HepG2 (cell line): ENCODE data around the gene SAMD8. TPM values are rescaled to one million over a fixed set of nuclear protein-coding genes. Genes with fewer than 3 reads are reported as not detected.

Source experiments
- ATAC-seq: fragments of 200-7000 bp; cut with Tn5 transposase; 3 replicates; pipeline ENCODE4 v1.9.1; 2020; ENCODE audit warnings: mild to moderate bottlenecking, moderate library complexity
- Bru-seq: library from RNA; stranded (reverse); fragments of 400-500 nt; gene quantifications from one replicate; lab custom pipeline; 2021; lab: Mats Ljungman, UMichigan
- BruChase-seq, 2 experiments: library from RNA; stranded (reverse); fragments of 400-500 nt; gene quantifications; one replicate each; lab custom pipeline; 2021; lab: Mats Ljungman, UMichigan
- BruUV-seq: library from RNA; stranded (reverse); fragments of 400-500 nt; replicated peaks from 2 replicates; lab custom pipeline; 2021; lab: Mats Ljungman, UMichigan
- CTCF ChIA-PET: fragments of 300-600 bp; formaldehyde crosslinking; extraction: SDS; loops from one replicate; lab custom pipeline; 2021; ENCODE audit warnings: low total read pairs, inconsistent platforms, low intra/inter-chr PET ratio; lab: Yijun Ruan, JAX
- POLR2A ChIA-PET: fragments of 350-600 bp; sonication (Branson Sonifier 250); formaldehyde crosslinking; loops from one replicate; lab custom pipeline; 2020; ENCODE audit warnings: antibody characterized with exemption, inconsistent platforms; lab: Yijun Ruan, JAX
- DNase-seq: peaks from one replicate; pipeline ENCODE4 v3.0.0-alpha.2; 2015; ENCODE audit warnings: low spot score
- FAIRE-seq: peaks from 3 replicates; lab custom pipeline; 2011; peaks lifted over from hg19 to GRCh38; lab: Jason Lieb, UNC
- H2AFZ ChIP-seq: one replicate; pipeline ENCODE4 v1.6.1; 2011; ENCODE audit warnings: low read length, inconsistent platforms
- H3K27ac ChIP-seq: fragments of 300-600 bp; 3 replicates; pipeline ENCODE4 v1.8.0; 2011; ENCODE audit warnings: mixed run types, mild to moderate bottlenecking, mixed read lengths, low read length, inconsistent platforms; ENCODE audit not compliant: insufficient read depth; ENCODE audit errors: extremely low read length
- H3K27me3 ChIP-seq, 2 experiments: fragments of 200-600 bp in 1 of 2; 2 replicates in 1 of 2; 3 replicates in 1 of 2; pipeline versions ENCODE4 v1.6.0 to v1.8.0; 2011; ENCODE audit warnings: low read length in 2 of 2, mild to moderate bottlenecking in 2 of 2, moderate library complexity in 2 of 2, inconsistent platforms in 1 of 2; ENCODE audit not compliant: insufficient read depth in 2 of 2, control insufficient read depth in 1 of 2
- H3K36me3 ChIP-seq, 2 experiments: fragments of 200-600 bp in 1 of 2; replicated peaks in 1 of 2; 2 replicates in 1 of 2; 3 replicates in 1 of 2; pipeline versions ENCODE4 v1.5.1 to v1.8.0; 2011; ENCODE audit warnings: low read length in 2 of 2, inconsistent platforms in 1 of 2; ENCODE audit not compliant: insufficient read depth in 2 of 2, control insufficient read depth in 1 of 2
- H3K4me1 ChIP-seq: 2 replicates; pipeline ENCODE4 v1.5.1; 2012; ENCODE audit warnings: low read length, inconsistent platforms; ENCODE audit not compliant: insufficient read depth
- H3K4me2 ChIP-seq: 2 replicates; pipeline ENCODE4 v1.6.0; 2011; ENCODE audit warnings: low read depth, low read length, inconsistent platforms
- H3K4me3 ChIP-seq, 3 experiments: fragments of 200-600 bp in 1 of 3; sonication (generic), shearing (Covaris generic) in 1 of 3; replicated peaks in 1 of 3; 2 replicates each; pipeline ENCODE4 v1.5.1; 2011 to 2016; ENCODE audit warnings: low read length in 3 of 3, inconsistent platforms in 2 of 3, low read depth in 2 of 3, mild to moderate bottlenecking in 2 of 3, control low read depth in 1 of 3, mixed read lengths in 1 of 3; ENCODE audit not compliant: insufficient read depth in 1 of 3
- H3K79me2 ChIP-seq: one replicate; pipeline ENCODE4 v1.6.1; 2011; ENCODE audit warnings: low read length, inconsistent platforms; ENCODE audit not compliant: insufficient read depth
- H3K9ac ChIP-seq: 2 replicates; pipeline ENCODE4 v1.6.0; 2011; ENCODE audit warnings: mild to moderate bottlenecking, low read depth, low read length, inconsistent platforms; ENCODE audit not compliant: insufficient read depth
- H3K9me3 ChIP-seq: 2 replicates; pipeline ENCODE4 v1.5.1; 2012; ENCODE audit warnings: mild to moderate bottlenecking, low read length
- H4K20me1 ChIP-seq: 2 replicates; pipeline ENCODE4 v1.6.0; 2011; ENCODE audit warnings: inconsistent platforms, mild to moderate bottlenecking, low read length, moderate library complexity; ENCODE audit not compliant: insufficient read depth
- FOXK1 ChIP-seq: sonication (generic); formaldehyde crosslinking; IDR thresholded peaks from 2 replicates; pipeline ENCODE4 v1.4.0; 2020; ENCODE audit warnings: low read depth, missing genetic modification reagents, borderline replicate concordance
- MTF2 ChIP-seq: sonication (generic); formaldehyde crosslinking; IDR thresholded peaks from 2 replicates; pipeline ENCODE4 v1.5.0; 2020; ENCODE audit warnings: missing genetic modification reagents, borderline replicate concordance
- MXI1 ChIP-seq: IDR thresholded peaks from 3 replicates; pipeline ENCODE4 v1.6.1; 2012; ENCODE audit warnings: low read depth, low read length, inconsistent platforms, borderline replicate concordance
- ZBED4 ChIP-seq: sonication (generic); formaldehyde crosslinking; IDR thresholded peaks from 2 replicates; pipeline ENCODE4 v1.4.0; 2020; ENCODE audit warnings: missing genetic modification reagents, borderline replicate concordance
- ZBTB7B ChIP-seq: sonication (generic); formaldehyde crosslinking; IDR thresholded peaks from 2 replicates; pipeline ENCODE4 v1.4.0; 2020; ENCODE audit warnings: missing genetic modification reagents
- ZNF260 ChIP-seq: sonication (generic); formaldehyde crosslinking; IDR thresholded peaks from 2 replicates; pipeline ENCODE4 v1.4.0; 2020; ENCODE audit warnings: missing genetic modification reagents, low read depth, mild to moderate bottlenecking, borderline replicate concordance
- WGBS: methylation state at CpG from one replicate; pipeline ENCODE4 v1.1.6; 2017; ENCODE audit warnings: low lambda C conversion rate; 5-methylcytosine and 5-hydroxymethylcytosine counted together
- in situ Hi-C: cut with HindIII; loops from 2 replicates; pipeline ENCODE4 v1.10.0; 2017; ENCODE audit warnings: low pct_unique_long_range_greater_than_20kb; ENCODE audit not compliant: extremely low pct_ligation_motif_present
- intact Hi-C: fragments of 100-400 bp; cut with micrococcal nuclease; formaldehyde crosslinking; loops from one replicate; pipeline ENCODE4 v1.10.0; 2022; ENCODE audit not compliant: unreplicated experiment
- long read RNA-seq, 2 experiments: library from RNA in 1 of 2; library from polyadenylated mRNA in 1 of 2; stranded (forward) in 1 of 2; unstranded in 1 of 2; transcript quantifications; one replicate each; pipeline ENCODE4 v2.0.0, GENCODE V29; 2019 to 2022
- polyA minus RNA-seq, 3 experiments: library from RNA; depleted of rRNA, polyadenylated mRNA; stranded (reverse); fragments of >200 nt; gene quantifications; 2 replicates each; pipeline ENCODE4 v1.2.3, GENCODE V29; 2011; ENCODE audit warnings: low replicate concordance in 1 of 3
- polyA plus RNA-seq, 8 experiments: library from polyadenylated mRNA; depleted of rRNA in 3 of 8; stranded (reverse) in 7 of 8; unstranded in 1 of 8; fragments of >200 nt; fragmentation: Illumina TruSeq in 4 of 8; extraction: Trizol in 4 of 8; gene quantifications; 2 replicates each; pipeline versions ENCODE4 v1.2.1 to v1.2.3, GENCODE V29; 2011 to 2016; ENCODE audit warnings: low read depth in 4 of 8, missing spikeins in 1 of 8, mixed read lengths in 1 of 8; ENCODE audit not compliant: insufficient read depth in 1 of 8
- total RNA-seq, 5 experiments: library from RNA; depleted of rRNA; stranded (reverse); fragments of >200 nt; fragmentation: Illumina TruSeq; extraction: Trizol; gene quantifications; 2 replicates each; pipeline ENCODE4 v1.2.3, GENCODE V29; 2016; ENCODE audit warnings: low read depth in 1 of 5
- TF ChIP-seq, protein P1 (sequence below): sonication (generic); IDR thresholded peaks from 2 replicates; pipeline ENCODE4 v1.6.1; 2016; ENCODE audit warnings: low read depth, borderline replicate concordance
- TF ChIP-seq, protein P2 (sequence below): sonication (generic); formaldehyde crosslinking; IDR thresholded peaks from 2 replicates; pipeline ENCODE4 v1.9.0; 2021; ENCODE audit warnings: missing genetic modification reagents, borderline replicate concordance

The SAMD8 gene
- total RNA-seq (2016; rRNA removed; fragmentation: Illumina TruSeq; extraction: Trizol) (10.3 and 10.4 TPM in 2 replicates), polyA plus RNA-seq (2011; rRNA removed) (12.2 and 13.2 TPM in 2 replicates), polyA minus RNA-seq (2011; rRNA and poly(A)+ RNA removed; ENCODE audit: low replicate concordance) (25.6 and 32.5 TPM in 2 replicates), Bru-seq, nascent RNA (percentile 73 among the genes with signal in this experiment), BruChase-seq, experiment 1, labeled RNA remaining after a 6-hour chase (percentile 86 among the genes with signal in this experiment), BruChase-seq, experiment 2, labeled RNA remaining after a 2-hour chase (percentile 77 among the genes with signal in this experiment)
- 10.9 and 13.8 TPM in 2 replicates for total RNA-seq (2016; cell fraction: cytosol; rRNA removed; fragmentation: Illumina TruSeq; extraction: Trizol; ENCODE audit: low read depth)
- 9.3 and 9.8 TPM in 2 replicates for total RNA-seq (2016; cell fraction: insoluble cytoplasmic fraction; rRNA removed; fragmentation: Illumina TruSeq; extraction: Trizol)
- total RNA-seq (2016; cell fraction: membrane; rRNA removed; fragmentation: Illumina TruSeq; extraction: Trizol): 6.0 and 7.3 TPM in 2 replicates
- total RNA-seq (2016; cell fraction: nucleus; rRNA removed; fragmentation: Illumina TruSeq; extraction: Trizol): 10.6 and 11.4 TPM in 2 replicates
- polyA plus RNA-seq (2011; cell fraction: cytosol; rRNA removed): 6.4 and 11.6 TPM in 2 replicates
- polyA plus RNA-seq (2011; cell fraction: nucleus; rRNA removed): 4.3 and 6.7 TPM in 2 replicates
- polyA plus RNA-seq (2012): 6.4 and 6.6 TPM in 2 replicates
- 1.2 and 1.6 TPM in 2 replicates for polyA plus RNA-seq (2016; cell fraction: cytosol; fragmentation: Illumina TruSeq; extraction: Trizol; ENCODE audit: low read depth)
- polyA plus RNA-seq (2016; cell fraction: insoluble cytoplasmic fraction; fragmentation: Illumina TruSeq; extraction: Trizol; ENCODE audit: low read depth): 4.8 and 6.2 TPM in 2 replicates
- 2.2 and 2.8 TPM in 2 replicates for polyA plus RNA-seq (2016; cell fraction: membrane; fragmentation: Illumina TruSeq; extraction: Trizol; ENCODE audit: low read depth)
- 10.1 and 10.4 TPM in 2 replicates for polyA plus RNA-seq (2016; cell fraction: nucleus; fragmentation: Illumina TruSeq; extraction: Trizol; ENCODE audit: insufficient read depth, low read depth)
- polyA minus RNA-seq (2011; cell fraction: cytosol; rRNA and poly(A)+ RNA removed): 14.2 and 18.8 TPM in 2 replicates
- 14.0 and 15.4 TPM in 2 replicates for polyA minus RNA-seq (2011; cell fraction: nucleus; rRNA and poly(A)+ RNA removed)
- long read RNA-seq, experiment 1, partial matches to known transcripts: 1 of 3 reads
- long read RNA-seq, experiment 1, other reads (novel, unspliced or antisense): 0 of 3 reads
- long read RNA-seq, experiment 2, partial matches to known transcripts: 2 of 30 reads
- long read RNA-seq, experiment 2, other reads (novel, unspliced or antisense): 27 of 30 reads

DNA sequence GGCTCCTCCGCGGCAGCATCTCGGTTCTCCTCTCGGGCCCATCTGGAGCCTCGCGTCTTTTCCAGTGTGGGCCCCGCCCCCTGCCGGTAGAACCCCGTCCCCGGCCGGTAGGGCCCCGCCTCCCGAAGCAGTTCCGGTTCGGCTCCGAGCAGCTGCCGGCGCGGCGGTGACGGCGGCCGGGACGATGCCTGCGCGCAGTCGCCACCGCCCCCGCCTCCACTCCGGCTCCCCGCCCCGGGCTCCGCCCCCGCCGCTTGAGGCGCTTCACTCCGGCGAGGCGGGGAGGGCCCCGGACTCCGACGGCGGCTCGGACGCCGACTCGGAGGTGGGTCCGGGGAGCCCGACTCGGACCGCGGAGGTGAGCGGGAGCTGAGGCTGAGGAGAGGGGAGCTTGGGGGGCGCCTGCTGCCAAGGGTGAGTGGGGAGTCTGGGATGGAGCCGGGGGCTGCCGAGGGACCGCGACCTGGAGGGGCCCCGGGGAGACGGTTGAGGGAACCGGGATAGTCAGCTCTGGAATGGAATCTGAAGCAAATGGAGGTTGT lies at the start of gene SAMD8:
TSS of gene SAMD8 (plus strand) at position 292 of the 542 bp plus-strand sequence. CDS start 38,873 bp downstream, outside the sequence.
- peak within 1 kb of the TSS; percentile 92 to 95 (median 94) for H3K4me3 ChIP-seq
- no peaks in the 10 kb centered on the region; a peak in 1 of 5 replicates for H3K27me3 ChIP-seq
- H3K9me3 ChIP-seq: no peaks in the 10 kb centered on the region
- no TSS peak for BruUV-seq
- POLR2A ChIA-PET: interaction anchor here (0.6 to 2.6 kb wide), 7 partner anchors 8 to 126 kb away, joined by 3 to 10 read pairs (median 3); partner anchors contain the start of gene VDAC2
- H3K4me1 ChIP-seq: peaks cover 69% of the 10 kb centered on the region
- peak within 1 kb of the TSS; percentile 84 for H2AFZ ChIP-seq
- in situ Hi-C loops: loop anchor here (5.0 kb wide), 1 partner anchor 121 kb away; no protein-coding TSS in a partner anchor
- DNase-seq (peak; percentile 95), ATAC-seq (peak; percentile 74; the same call in 2 of the 3 replicates), FAIRE-seq (no peak)
- intact Hi-C loops: loop anchor here (5.0 kb wide), 2 partner anchors 76 to 121 kb away; no protein-coding TSS in a partner anchor
- H3K79me2 ChIP-seq: peaks cover 42% of the 10 kb centered on the region
- H3K27ac ChIP-seq: peak within 1 kb of the TSS; percentile 91
- H4K20me1 ChIP-seq: peaks cover 2% of the 10 kb centered on the region; the same call in 1 of the 2 replicates
- H3K4me2 ChIP-seq: peak within 1 kb of the TSS; percentile 83
- H3K9ac ChIP-seq: peak within 1 kb of the TSS; percentile 80
- WGBS: 0% methylated on average over 15 of the region's 61 CpGs
- H3K36me3 ChIP-seq: no peaks in the 10 kb centered on the region; a peak in 1 of 5 replicates
- CTCF ChIA-PET: no interaction called here
- TF ChIP-seq MXI1 (0 out of 3 replicates have a peak, but pooled peaks have one; percentile 16), MTF2 (CRISPR knock-in tag) (no peak), ZBTB7B (peak; percentile 72), ZBED4 (peak; percentile 95; the same call in 1 of the 2 replicates), ZNF260 (CRISPR knock-in tag) (no peak), FOXK1 (no peak)
- TF ChIP-seq, protein P1, sequence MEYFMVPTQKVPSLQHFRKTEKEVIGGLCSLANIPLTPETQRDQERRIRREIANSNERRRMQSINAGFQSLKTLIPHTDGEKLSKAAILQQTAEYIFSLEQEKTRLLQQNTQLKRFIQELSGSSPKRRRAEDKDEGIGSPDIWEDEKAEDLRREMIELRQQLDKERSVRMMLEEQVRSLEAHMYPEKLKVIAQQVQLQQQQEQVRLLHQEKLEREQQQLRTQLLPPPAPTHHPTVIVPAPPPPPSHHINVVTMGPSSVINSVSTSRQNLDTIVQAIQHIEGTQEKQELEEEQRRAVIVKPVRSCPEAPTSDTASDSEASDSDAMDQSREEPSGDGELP: peak; percentile 56; the same call in 1 of the 2 replicates
- TF ChIP-seq, protein P2, sequence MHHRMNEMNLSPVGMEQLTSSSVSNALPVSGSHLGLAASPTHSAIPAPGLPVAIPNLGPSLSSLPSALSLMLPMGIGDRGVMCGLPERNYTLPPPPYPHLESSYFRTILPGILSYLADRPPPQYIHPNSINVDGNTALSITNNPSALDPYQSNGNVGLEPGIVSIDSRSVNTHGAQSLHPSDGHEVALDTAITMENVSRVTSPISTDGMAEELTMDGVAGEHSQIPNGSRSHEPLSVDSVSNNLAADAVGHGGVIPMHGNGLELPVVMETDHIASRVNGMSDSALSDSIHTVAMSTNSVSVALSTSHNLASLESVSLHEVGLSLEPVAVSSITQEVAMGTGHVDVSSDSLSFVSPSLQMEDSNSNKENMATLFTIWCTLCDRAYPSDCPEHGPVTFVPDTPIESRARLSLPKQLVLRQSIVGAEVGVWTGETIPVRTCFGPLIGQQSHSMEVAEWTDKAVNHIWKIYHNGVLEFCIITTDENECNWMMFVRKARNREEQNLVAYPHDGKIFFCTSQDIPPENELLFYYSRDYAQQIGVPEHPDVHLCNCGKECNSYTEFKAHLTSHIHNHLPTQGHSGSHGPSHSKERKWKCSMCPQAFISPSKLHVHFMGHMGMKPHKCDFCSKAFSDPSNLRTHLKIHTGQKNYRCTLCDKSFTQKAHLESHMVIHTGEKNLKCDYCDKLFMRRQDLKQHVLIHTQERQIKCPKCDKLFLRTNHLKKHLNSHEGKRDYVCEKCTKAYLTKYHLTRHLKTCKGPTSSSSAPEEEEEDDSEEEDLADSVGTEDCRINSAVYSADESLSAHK (CRISPR knock-in tag): no peak
